GM10266 (cell line): Measurements from ENCODE around the gene CACNA1C.

Experiments used
- DNase-seq: peaks from one replicate; pipeline ENCODE4 v3.0.0; 2012; ENCODE audit errors: extremely low spot score
- CTCF ChIP-seq: IDR thresholded peaks from 2 replicates; pipeline ENCODE4 v1.5.1; 2012; ENCODE audit warnings: mild to moderate bottlenecking, low read depth; ENCODE audit not compliant: control insufficient read depth, insufficient read depth; ENCODE audit errors: missing control alignments

Gene CACNA1C

GRCh38 chr12:2319136-2319535 lies 266.3 kb downstream of the CACNA1C start:
- DNase-seq: no peak
- TF ChIP-seq CTCF: no peak

DNA sequence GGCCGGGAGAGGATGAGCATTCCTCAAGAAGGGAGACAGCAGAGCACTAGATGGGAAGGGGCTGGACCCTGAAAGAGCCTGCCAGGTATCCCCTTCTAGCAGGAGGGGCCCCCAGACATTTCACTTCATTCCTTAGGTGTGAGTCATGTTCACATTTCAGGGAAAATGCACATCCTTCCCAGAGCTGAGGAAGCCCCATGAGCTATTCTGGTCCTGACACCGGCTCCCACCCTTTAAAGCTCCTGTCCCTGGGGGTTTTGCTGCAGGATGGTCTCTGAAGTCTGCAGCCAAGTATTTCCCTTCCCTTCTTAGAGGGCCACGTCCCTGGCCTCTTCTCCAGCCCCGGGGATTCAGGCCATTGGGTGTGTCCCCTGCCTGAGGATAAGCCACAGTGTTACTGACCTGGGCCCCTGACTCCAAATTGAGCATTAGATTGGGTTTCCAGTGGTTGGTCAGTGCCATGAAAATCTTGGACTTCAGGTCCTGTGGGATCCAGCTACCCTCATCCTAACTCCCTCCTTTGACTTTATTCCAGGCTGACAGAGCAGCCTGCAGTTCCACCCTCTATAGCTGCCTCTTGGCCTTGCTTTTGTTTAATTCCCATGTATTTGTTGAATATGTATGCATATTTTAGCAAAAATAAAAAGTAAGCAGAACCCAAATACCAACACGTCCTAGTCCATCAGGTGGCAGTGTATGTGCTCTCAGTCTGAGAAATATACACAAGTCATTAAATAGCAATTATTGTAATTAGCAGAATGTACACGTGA lies 267.1 kb downstream of the CACNA1C start:
- DNase-seq: no peak

DNA sequence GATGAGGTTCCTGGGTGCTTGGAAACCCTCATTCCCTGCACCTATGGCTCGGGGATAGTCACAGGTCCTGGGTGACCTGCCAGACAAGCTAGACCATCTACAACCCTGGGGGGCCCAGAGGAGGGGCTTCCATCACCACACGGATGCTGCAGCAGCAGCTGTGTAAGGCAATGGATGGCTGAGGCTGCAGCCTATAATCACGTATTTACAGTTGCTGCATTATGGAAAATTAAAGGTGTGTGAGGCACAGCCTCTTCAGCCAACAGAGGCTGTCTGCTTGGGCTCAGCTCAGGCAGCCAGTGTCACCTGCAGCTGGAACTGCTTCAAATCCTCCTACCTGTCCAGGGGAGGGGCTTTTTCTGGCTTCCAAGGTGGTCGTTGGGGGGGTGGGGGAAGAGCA lies 268.1 kb downstream of the CACNA1C start:
- DNase-seq: no peak
- TF ChIP-seq CTCF: no peak

More for the DNA sequence above, 267.1 kb downstream of the CACNA1C start:
- TF ChIP-seq CTCF: no peak

DNA sequence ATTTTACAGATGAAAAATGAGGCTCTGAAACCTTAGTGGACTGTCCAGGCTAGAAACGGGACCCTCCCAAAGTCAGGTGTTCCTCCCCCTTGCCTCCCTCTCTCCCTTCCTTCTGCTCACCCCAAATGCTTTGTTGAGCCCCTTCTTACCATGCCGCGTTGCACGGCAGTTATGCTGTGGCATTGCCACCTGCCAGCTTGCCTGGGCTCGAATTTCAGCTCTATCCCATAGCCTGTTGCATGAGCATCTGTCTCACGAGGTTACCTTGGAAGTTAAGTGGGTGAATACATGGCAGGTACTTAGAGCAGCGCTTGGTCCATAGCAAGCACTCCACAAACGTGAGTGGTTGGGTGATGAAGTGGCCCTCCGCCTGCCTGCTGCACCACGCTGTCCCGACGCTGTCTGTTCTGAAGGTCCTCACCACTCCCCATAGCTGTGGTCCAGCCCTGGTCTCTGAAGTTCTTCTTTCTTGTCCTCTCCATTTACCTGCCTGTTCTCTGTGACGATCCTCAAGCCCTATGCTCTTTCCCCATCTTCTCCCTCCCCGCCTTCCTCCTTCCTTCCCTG lies 269.9 kb downstream of the CACNA1C start:
- no peak for TF ChIP-seq CTCF
- DNase-seq: no peak

GRCh38 chr12:2323532-2324255 lies 270.9 kb downstream of the CACNA1C start:
- no peak for DNase-seq
- TF ChIP-seq CTCF: no peak

DNA sequence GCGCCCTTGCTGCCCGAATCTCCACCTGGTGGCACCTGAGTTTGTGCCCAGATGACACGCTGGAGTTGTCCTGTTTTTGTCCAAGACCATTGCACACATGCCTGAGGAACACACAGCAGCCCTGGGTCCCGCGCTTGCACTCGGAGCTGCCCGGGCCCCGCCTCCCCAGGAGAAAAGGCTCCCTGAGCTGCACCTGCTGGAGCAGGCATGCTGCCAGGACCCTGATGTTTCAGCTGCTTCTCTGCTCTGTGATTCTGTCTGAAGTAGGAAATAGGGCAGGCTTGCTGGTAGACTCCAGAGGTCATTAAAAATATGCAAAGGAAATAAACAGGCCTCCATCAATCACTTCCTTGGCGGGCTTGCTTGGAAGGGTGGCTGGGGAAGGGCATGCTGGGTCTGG lies 271.6 kb downstream of the CACNA1C start:
- no peak for TF ChIP-seq CTCF
- DNase-seq: no peak

GRCh38 chr12:2325519-2325918 lies 272.7 kb downstream of the CACNA1C start:
- no peak for TF ChIP-seq CTCF
- no peak for DNase-seq
